ENCODE data around the gene GDPD3. TPM values are rescaled to one million over a fixed set of nuclear protein-coding genes. Genes with fewer than 3 reads are reported as not detected.

The GDPD3 gene
- total and polyA plus RNA-seq, 2 experiments from 2014 or later: 0.94 to 1.4 TPM

DNA sequence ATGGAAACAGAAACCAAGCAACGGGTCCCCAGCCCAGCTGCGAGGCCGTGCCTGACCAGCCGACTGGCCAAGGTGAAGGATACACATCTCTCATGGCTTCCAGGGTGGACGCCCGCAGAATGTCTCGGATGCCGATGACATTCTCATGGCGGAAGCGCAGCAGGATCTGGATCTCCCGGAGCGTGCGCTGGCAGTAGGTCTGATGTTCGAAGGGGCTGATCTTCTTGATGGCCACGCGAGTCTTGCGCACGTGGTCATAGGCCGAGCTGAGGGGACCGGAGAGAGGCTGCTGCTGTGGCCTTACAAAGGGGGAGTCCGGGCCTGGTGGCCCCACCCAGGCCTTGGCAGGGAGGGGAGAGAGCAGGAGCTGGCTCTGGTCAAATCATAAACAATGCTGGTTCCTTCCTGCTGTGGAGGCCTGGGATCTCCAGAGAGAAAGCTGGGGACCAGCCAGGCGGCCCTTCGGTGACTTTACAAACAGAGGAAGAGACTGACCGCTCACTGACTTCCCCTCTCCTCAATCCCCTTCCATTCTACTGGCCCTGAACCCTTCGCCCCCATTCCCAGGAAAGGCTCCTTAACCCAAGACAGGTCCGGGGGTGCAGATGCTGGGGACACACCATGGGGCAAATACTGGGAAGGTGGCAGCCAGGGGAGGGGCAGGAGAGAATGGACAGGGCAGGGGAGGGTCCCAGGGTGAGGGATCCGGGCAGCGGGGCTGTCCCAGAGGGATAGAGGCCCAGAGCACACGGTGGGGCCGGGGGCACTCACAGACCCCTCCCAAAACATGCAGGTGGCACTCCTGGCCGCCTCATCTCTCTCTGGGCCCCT is 8.6 kb upstream of the GDPD3 start:
- Histone ChIP-seq H3K79me2 (replicated peaks; ENCODE audit: insufficient read depth) (no peaks in the 10 kb centered on the region), H2AFZ (peak overlapping the region; percentile 96), H3K4me2 (peak overlapping the region; percentile 94), H3K36me3 (ENCODE audit: insufficient read depth) (no peaks in the 10 kb centered on the region), H3F3A (replicated peaks; ENCODE audit: low read depth) (no peaks in the 10 kb centered on the region), H3K27ac (ENCODE audit: low read depth) (no peak overlapping the region), H3K9me2 (ENCODE audit: insufficient read depth) (no peaks in the 10 kb centered on the region), H3K27me3 (ENCODE audit: insufficient read depth) (no peaks in the 10 kb centered on the region), H4K20me1 (replicated peaks; ENCODE audit: insufficient read depth) (no peaks in the 10 kb centered on the region), H3K4me3 (peak overlapping the region; percentile 78), H3K4me1 (ENCODE audit: insufficient read depth) (peaks cover 3% of the 10 kb centered on the region; the same call in 1 of the 2 replicates)
- Mint-ChIP-seq H3K9me3 (no peaks in the 10 kb centered on the region), H3K4me3 (peak overlapping the region; percentile 82), H3K27ac (no peak overlapping the region), H3K36me3 (ENCODE audit: low read depth) (no peaks in the 10 kb centered on the region), H3K4me1 (peaks cover 4% of the 10 kb centered on the region; the same call in 2 of the 3 replicates), H3K27me3 (ENCODE audit: insufficient read depth, low read depth, poor library complexity) (peaks cover 12% of the 10 kb centered on the region)
- TF ChIP-seq STAT1 (IDR thresholded peaks at IDR 0.05; ENCODE audit: unreplicated experiment): no peak
- TF ChIP-seq EZH2phosphoT487 (IDR thresholded peaks at IDR 0.05; ENCODE audit: unreplicated experiment): no peak
- TF ChIP-seq, protein P1, sequence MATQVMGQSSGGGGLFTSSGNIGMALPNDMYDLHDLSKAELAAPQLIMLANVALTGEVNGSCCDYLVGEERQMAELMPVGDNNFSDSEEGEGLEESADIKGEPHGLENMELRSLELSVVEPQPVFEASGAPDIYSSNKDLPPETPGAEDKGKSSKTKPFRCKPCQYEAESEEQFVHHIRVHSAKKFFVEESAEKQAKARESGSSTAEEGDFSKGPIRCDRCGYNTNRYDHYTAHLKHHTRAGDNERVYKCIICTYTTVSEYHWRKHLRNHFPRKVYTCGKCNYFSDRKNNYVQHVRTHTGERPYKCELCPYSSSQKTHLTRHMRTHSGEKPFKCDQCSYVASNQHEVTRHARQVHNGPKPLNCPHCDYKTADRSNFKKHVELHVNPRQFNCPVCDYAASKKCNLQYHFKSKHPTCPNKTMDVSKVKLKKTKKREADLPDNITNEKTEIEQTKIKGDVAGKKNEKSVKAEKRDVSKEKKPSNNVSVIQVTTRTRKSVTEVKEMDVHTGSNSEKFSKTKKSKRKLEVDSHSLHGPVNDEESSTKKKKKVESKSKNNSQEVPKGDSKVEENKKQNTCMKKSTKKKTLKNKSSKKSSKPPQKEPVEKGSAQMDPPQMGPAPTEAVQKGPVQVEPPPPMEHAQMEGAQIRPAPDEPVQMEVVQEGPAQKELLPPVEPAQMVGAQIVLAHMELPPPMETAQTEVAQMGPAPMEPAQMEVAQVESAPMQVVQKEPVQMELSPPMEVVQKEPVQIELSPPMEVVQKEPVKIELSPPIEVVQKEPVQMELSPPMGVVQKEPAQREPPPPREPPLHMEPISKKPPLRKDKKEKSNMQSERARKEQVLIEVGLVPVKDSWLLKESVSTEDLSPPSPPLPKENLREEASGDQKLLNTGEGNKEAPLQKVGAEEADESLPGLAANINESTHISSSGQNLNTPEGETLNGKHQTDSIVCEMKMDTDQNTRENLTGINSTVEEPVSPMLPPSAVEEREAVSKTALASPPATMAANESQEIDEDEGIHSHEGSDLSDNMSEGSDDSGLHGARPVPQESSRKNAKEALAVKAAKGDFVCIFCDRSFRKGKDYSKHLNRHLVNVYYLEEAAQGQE (IDR thresholded peaks at IDR 0.05; ENCODE audit: unreplicated experiment): no peak
- no peak for TF ChIP-seq POLR2AphosphoS5 (IDR thresholded peaks at IDR 0.05; ENCODE audit: low read depth)
- TF ChIP-seq ZNF114 (CRISPR knock-in tag; IDR thresholded peaks at IDR 0.05): no peak
- no peak for TF ChIP-seq EZH2 (IDR thresholded peaks at IDR 0.05; ENCODE audit: low read depth, unreplicated experiment)
- no peak for TF ChIP-seq CREB1 (CRISPR knock-in tag; IDR thresholded peaks at IDR 0.05; ENCODE audit: low read depth)
- TF ChIP-seq JUNB (IDR thresholded peaks at IDR 0.05; ENCODE audit: unreplicated experiment): no peak
- TF ChIP-seq NANOG (IDR thresholded peaks at IDR 0.05; ENCODE audit: borderline replicate concordance): no peak
- TF ChIP-seq ETS1 (IDR thresholded peaks at IDR 0.05): no peak
- no peak for TF ChIP-seq CTCF (conservative IDR thresholded peaks at IDR 0.05; ENCODE audit: low read depth in 2 of 2)
- TF ChIP-seq ZNF331 (CRISPR knock-in tag; IDR thresholded peaks at IDR 0.05; ENCODE audit: low read depth): no peak
- TF ChIP-seq ZNF462 (CRISPR knock-in tag; IDR thresholded peaks at IDR 0.05): no peak
- ATAC-seq (peak; percentile 14), DNase-seq (ENCODE audit: low spot score) (no peak)
